Esophagus muscularis mucosa (tissue), 3 donors: ENCODE data around the gene WT1.

Experiments
- POLR2A ChIP-seq: fragments of 450-650 bp; IDR thresholded peaks from one replicate; pipeline ENCODE4 v1.6.1; 2017; ENCODE audit warnings: antibody characterized with exemption, moderate library complexity, mild to moderate bottlenecking, low read depth
- POLR2AphosphoS5 ChIP-seq, 2 donors: sonication (generic); formaldehyde crosslinking; IDR thresholded peaks; one replicate each; pipeline ENCODE4 v1.6.1; 2017; ENCODE audit warnings: antibody characterized with exemption in 2 of 2
- TF ChIP-seq, protein P1 (sequence below), 3 experiments: fragments of 200-600 bp in 2 of 3; fragments of 450-650 bp in 1 of 3; sonication (generic) in 2 of 3; IDR thresholded peaks; one replicate each; pipeline ENCODE4 v1.5.1; 2017 to 2019; ENCODE audit warnings: antibody characterized with exemption in 3 of 3, mild to moderate bottlenecking in 2 of 3, moderate library complexity in 1 of 3

- TF ChIP-seq, protein P1, sequence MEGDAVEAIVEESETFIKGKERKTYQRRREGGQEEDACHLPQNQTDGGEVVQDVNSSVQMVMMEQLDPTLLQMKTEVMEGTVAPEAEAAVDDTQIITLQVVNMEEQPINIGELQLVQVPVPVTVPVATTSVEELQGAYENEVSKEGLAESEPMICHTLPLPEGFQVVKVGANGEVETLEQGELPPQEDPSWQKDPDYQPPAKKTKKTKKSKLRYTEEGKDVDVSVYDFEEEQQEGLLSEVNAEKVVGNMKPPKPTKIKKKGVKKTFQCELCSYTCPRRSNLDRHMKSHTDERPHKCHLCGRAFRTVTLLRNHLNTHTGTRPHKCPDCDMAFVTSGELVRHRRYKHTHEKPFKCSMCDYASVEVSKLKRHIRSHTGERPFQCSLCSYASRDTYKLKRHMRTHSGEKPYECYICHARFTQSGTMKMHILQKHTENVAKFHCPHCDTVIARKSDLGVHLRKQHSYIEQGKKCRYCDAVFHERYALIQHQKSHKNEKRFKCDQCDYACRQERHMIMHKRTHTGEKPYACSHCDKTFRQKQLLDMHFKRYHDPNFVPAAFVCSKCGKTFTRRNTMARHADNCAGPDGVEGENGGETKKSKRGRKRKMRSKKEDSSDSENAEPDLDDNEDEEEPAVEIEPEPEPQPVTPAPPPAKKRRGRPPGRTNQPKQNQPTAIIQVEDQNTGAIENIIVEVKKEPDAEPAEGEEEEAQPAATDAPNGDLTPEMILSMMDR (IDR thresholded peaks at IDR 0.05): no peak
- TF ChIP-seq POLR2A (no peak), POLR2AphosphoS5 (IDR thresholded peaks at IDR 0.05) (no peak)
Observed at GRCh38 chr11:32392840-32393239, 42.5 kb downstream of the WT1 start.
